GM12872 (cell line): Measurements from ENCODE around the gene RBMS2.

Experiments used
- TF ChIP-seq, protein P1 (sequence below): IDR thresholded peaks from 3 replicates; pipeline ENCODE4 v1.5.1; 2011; ENCODE audit warnings: low read depth, mild to moderate bottlenecking, low read length, moderate library complexity; ENCODE audit not compliant: insufficient read depth

RBMS2 gene

GRCh38 chr12:56521590-56522371 is at the start of gene RBMS2:
RBMS2 (plus strand) TSS chr12:56521820; CDS start chr12:56522024, 204 bp downstream.
- TF ChIP-seq, protein P1, sequence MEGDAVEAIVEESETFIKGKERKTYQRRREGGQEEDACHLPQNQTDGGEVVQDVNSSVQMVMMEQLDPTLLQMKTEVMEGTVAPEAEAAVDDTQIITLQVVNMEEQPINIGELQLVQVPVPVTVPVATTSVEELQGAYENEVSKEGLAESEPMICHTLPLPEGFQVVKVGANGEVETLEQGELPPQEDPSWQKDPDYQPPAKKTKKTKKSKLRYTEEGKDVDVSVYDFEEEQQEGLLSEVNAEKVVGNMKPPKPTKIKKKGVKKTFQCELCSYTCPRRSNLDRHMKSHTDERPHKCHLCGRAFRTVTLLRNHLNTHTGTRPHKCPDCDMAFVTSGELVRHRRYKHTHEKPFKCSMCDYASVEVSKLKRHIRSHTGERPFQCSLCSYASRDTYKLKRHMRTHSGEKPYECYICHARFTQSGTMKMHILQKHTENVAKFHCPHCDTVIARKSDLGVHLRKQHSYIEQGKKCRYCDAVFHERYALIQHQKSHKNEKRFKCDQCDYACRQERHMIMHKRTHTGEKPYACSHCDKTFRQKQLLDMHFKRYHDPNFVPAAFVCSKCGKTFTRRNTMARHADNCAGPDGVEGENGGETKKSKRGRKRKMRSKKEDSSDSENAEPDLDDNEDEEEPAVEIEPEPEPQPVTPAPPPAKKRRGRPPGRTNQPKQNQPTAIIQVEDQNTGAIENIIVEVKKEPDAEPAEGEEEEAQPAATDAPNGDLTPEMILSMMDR, result no peak

- TF ChIP-seq, protein P1, result no peak
Observed at GRCh38 chr12:56474389-56474788, 47.2 kb upstream of the RBMS2 start.

DNA sequence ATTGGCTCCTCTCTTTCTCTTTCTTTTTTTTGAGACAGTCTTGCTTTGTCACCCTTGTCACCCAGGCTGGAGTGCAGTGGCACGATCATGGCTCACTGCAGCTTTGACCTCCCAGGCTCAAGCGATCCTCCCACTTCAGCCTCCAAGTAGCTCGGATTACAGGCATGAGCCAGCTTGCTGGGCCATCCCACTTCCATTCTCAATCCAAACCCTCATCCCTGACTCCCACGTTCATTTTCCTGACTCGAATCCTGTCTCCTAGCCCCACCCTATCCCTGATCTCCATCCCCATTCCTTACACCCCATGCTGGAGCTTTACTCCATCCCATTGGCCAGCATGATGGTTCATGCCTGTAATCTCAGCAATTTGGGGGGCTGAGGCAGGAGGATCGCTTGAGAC is 45.5 kb upstream of the RBMS2 start:
- TF ChIP-seq, protein P1, result no peak

GRCh38 chr12:56476972-56477432 is 44.6 kb upstream of the RBMS2 start:
- TF ChIP-seq, protein P1, result no peak

GRCh38 chr12:56477521-56478225 is 43.9 kb upstream of the RBMS2 start:
- TF ChIP-seq, protein P1, result no peak

GRCh38 chr12:56479625-56480024 is 42.0 kb upstream of the RBMS2 start:
- TF ChIP-seq, protein P1, result no peak

GRCh38 chr12:56484566-56484965 is 37.1 kb upstream of the RBMS2 start:
- TF ChIP-seq, protein P1, result no peak
